H1 (cell line): Measurements from ENCODE around the gene CYP1A1. TPM values are rescaled to one million over a fixed set of nuclear protein-coding genes. Genes with fewer than 3 reads are reported as not detected.
A peak's percentile ranks its signal among the peaks of the same experiment; 100 is the strongest.

Experiments used
- ATF3 ChIP-seq: IDR thresholded peaks from 2 replicates; pipeline ENCODE4 v1.6.1; 2011; ENCODE audit warnings: low read depth, mild to moderate bottlenecking, low read length; ENCODE audit not compliant: insufficient read depth
- E2F6 ChIP-seq: IDR thresholded peaks from 2 replicates; pipeline ENCODE4 v1.6.1; 2012; ENCODE audit warnings: inconsistent platforms
- EZH2 ChIP-seq: fragments of 200-600 bp; sonication (generic); IDR thresholded peaks from 2 replicates; pipeline ENCODE4 v1.7.1; 2012; ENCODE audit warnings: low read depth, mild to moderate bottlenecking, moderate library complexity, low read length, inconsistent platforms; ENCODE audit not compliant: severe bottlenecking
- MAFK ChIP-seq: IDR thresholded peaks from 2 replicates; pipeline ENCODE4 v1.6.1; 2012; ENCODE audit warnings: low read depth, mild to moderate bottlenecking, improper control_type of control experiment, low read length
- NRF1 ChIP-seq: IDR thresholded peaks from 2 replicates; pipeline ENCODE4 v1.6.1; 2011; ENCODE audit warnings: mild to moderate bottlenecking, low read depth, low read length, improper control_type of control experiment
- SP2 ChIP-seq: IDR thresholded peaks from 2 replicates; pipeline ENCODE4 v1.6.1; 2012; ENCODE audit warnings: mild to moderate bottlenecking, low read length, inconsistent platforms
- TAF1 ChIP-seq: IDR thresholded peaks from 2 replicates; pipeline ENCODE4 v1.6.1; 2011; ENCODE audit warnings: mild to moderate bottlenecking, low read depth, low read length
- USF2 ChIP-seq: IDR thresholded peaks from 2 replicates; pipeline ENCODE4 v1.6.1; 2011; ENCODE audit warnings: low read length, improper control_type of control experiment
- YY1 ChIP-seq: IDR thresholded peaks from 2 replicates; pipeline ENCODE4 v1.6.1; 2011; ENCODE audit warnings: low read depth, mild to moderate bottlenecking, low read length
- polyA plus RNA-seq, 7 experiments: library from polyadenylated mRNA; depleted of rRNA in 3 of 7; stranded (reverse) in 5 of 7; unstranded in 2 of 7; fragments of >200 nt in 5 of 7; fragments of 200-250 nt in 2 of 7; gene quantifications; 1 replicate in 5 of 7; 2 replicates in 1 of 7; 4 replicates in 1 of 7; pipeline versions ENCODE4 v1.2.1 to v1.2.3, GENCODE V29; 2011 to 2013; ENCODE audit warnings: missing spikeins in 2 of 7, mixed read lengths in 2 of 7
- total RNA-seq: library from RNA; stranded (reverse); fragmentation: NEBNext Ultra II Directional; extraction: Animal tissue kit (Norgen Biotek cat#: 25700); gene quantifications from 2 replicates; pipeline ENCODE4 v1.2.1, GENCODE V29; 2021
- TF ChIP-seq, protein P1 (sequence below), 3 experiments: IDR thresholded peaks; 1 replicate in 2 of 3; 2 replicates in 1 of 3; pipeline versions ENCODE4 v1.5.1 to v1.6.1; 2011; ENCODE audit warnings: low read length in 3 of 3, mild to moderate bottlenecking in 3 of 3, inconsistent platforms in 2 of 3, low read depth in 1 of 3, moderate library complexity in 1 of 3; ENCODE audit not compliant: insufficient read depth in 1 of 3; ENCODE audit errors: control extremely low read depth in 1 of 3

The CYP1A1 gene
- total and polyA plus RNA-seq, 2 of the 8 experiments (the other 6 are each of a cell fraction or from before 2014, with no cell fraction given), result 0.32 to 0.35 TPM

DNA sequence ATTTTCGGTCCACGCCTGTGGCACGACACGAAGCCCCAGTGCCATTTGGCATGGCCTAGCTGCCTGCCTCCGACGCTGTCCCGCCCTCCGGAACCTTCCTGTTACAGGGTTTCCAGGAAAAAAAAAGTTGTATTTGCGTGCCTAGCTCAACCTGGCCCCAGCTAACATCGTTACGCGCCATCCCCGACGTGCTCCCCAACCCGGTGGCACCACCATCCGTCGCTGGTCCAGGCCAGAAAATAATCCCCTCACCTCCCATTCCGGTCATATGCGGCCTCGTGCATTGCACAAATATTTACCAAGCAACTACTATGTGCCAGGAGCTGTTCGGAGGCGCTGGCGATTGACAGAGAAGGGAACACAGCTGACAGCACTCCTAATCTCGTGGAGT lies 1.4 kb upstream of the CYP1A1 start (continued):
- TF ChIP-seq, protein P1, sequence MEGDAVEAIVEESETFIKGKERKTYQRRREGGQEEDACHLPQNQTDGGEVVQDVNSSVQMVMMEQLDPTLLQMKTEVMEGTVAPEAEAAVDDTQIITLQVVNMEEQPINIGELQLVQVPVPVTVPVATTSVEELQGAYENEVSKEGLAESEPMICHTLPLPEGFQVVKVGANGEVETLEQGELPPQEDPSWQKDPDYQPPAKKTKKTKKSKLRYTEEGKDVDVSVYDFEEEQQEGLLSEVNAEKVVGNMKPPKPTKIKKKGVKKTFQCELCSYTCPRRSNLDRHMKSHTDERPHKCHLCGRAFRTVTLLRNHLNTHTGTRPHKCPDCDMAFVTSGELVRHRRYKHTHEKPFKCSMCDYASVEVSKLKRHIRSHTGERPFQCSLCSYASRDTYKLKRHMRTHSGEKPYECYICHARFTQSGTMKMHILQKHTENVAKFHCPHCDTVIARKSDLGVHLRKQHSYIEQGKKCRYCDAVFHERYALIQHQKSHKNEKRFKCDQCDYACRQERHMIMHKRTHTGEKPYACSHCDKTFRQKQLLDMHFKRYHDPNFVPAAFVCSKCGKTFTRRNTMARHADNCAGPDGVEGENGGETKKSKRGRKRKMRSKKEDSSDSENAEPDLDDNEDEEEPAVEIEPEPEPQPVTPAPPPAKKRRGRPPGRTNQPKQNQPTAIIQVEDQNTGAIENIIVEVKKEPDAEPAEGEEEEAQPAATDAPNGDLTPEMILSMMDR (IDR thresholded peaks at IDR 0.05; ENCODE audit: control extremely low read depth in 1 of 3, insufficient read depth in 1 of 3, low read depth in 1 of 3, low read length in 3 of 3), result no peak
- TF ChIP-seq YY1 (no peak), ATF3 (no peak), TAF1 (no peak), MAFK (no peak), SP2 (no peak), E2F6 (peak; percentile 68), EZH2 (peak; percentile 61), NRF1 (no peak), USF2 (no peak)
